RWPE2 (cell line): Measurements from ENCODE around the gene IGFBP6.
"Not testable (repeated sequence)": the region's sequence is repeated elsewhere in the genome, so short reads cannot be mapped to it uniquely, and the experiment has no call there.

Experiments used
- ATAC-seq: fragments of 200-7000 bp; cut with Tn5 transposase; 3 replicates; pipeline ENCODE4 v1.9.1; 2021; ENCODE audit warnings: low read depth
- DNase-seq: peaks from one replicate; pipeline ENCODE4 v3.0.0-alpha.2; 2020; ENCODE audit warnings: low spot score
- H3K27ac ChIP-seq: fragments of 450-650 bp; 2 replicates; pipeline ENCODE4 v1.5.1; 2017; ENCODE audit warnings: mild to moderate bottlenecking; ENCODE audit not compliant: poor library complexity, severe bottlenecking
- H3K27me3 ChIP-seq: fragments of 250-450 bp; sonication (Bioruptor Pico); 2 replicates; pipeline ENCODE4 v1.5.1; 2021; ENCODE audit warnings: mild to moderate bottlenecking, moderate library complexity; ENCODE audit not compliant: insufficient read depth, poor library complexity, severe bottlenecking
- H3K36me3 ChIP-seq: fragments of 250-450 bp; sonication (Bioruptor Pico); 2 replicates; pipeline ENCODE4 v1.5.1; 2020; ENCODE audit warnings: low read depth, mild to moderate bottlenecking, moderate library complexity
- H3K4me1 ChIP-seq: fragments of 250-450 bp; sonication (Bioruptor Pico); 2 replicates; pipeline ENCODE4 v1.5.1; 2021; ENCODE audit warnings: mild to moderate bottlenecking, moderate library complexity; ENCODE audit not compliant: insufficient read depth, poor library complexity, severe bottlenecking
- H3K4me3 ChIP-seq: fragments of 250-450 bp; sonication (Bioruptor Pico); 2 replicates; pipeline ENCODE4 v1.5.1; 2021; ENCODE audit warnings: mild to moderate bottlenecking, moderate library complexity; ENCODE audit not compliant: severe bottlenecking
- H3K9me3 ChIP-seq: fragments of 250-450 bp; sonication (Bioruptor Pico); 2 replicates; pipeline ENCODE4 v1.5.1; 2021; ENCODE audit warnings: mild to moderate bottlenecking, moderate library complexity; ENCODE audit not compliant: severe bottlenecking
- TF ChIP-seq, protein P1 (sequence below): fragments of 450-650 bp; IDR thresholded peaks from one replicate; pipeline ENCODE4 v1.5.1; 2017; ENCODE audit warnings: mild to moderate bottlenecking, moderate library complexity; ENCODE audit not compliant: poor library complexity, severe bottlenecking

IGFBP6 gene

GRCh38 chr12:53107122-53107521 is 9.7 kb downstream of the IGFBP6 start:
- Histone ChIP-seq H3K27ac (no peak overlapping the region), H3K4me3 (no peak overlapping the region), H3K9me3 (no peaks in the 10 kb centered on the region), H3K4me1 (no peaks in the 10 kb centered on the region), H3K27me3 (no peaks in the 10 kb centered on the region), H3K36me3 (no peaks in the 10 kb centered on the region)
- no peak for DNase-seq
- TF ChIP-seq, protein P1, sequence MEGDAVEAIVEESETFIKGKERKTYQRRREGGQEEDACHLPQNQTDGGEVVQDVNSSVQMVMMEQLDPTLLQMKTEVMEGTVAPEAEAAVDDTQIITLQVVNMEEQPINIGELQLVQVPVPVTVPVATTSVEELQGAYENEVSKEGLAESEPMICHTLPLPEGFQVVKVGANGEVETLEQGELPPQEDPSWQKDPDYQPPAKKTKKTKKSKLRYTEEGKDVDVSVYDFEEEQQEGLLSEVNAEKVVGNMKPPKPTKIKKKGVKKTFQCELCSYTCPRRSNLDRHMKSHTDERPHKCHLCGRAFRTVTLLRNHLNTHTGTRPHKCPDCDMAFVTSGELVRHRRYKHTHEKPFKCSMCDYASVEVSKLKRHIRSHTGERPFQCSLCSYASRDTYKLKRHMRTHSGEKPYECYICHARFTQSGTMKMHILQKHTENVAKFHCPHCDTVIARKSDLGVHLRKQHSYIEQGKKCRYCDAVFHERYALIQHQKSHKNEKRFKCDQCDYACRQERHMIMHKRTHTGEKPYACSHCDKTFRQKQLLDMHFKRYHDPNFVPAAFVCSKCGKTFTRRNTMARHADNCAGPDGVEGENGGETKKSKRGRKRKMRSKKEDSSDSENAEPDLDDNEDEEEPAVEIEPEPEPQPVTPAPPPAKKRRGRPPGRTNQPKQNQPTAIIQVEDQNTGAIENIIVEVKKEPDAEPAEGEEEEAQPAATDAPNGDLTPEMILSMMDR, result no peak
- no peak for ATAC-seq

DNA sequence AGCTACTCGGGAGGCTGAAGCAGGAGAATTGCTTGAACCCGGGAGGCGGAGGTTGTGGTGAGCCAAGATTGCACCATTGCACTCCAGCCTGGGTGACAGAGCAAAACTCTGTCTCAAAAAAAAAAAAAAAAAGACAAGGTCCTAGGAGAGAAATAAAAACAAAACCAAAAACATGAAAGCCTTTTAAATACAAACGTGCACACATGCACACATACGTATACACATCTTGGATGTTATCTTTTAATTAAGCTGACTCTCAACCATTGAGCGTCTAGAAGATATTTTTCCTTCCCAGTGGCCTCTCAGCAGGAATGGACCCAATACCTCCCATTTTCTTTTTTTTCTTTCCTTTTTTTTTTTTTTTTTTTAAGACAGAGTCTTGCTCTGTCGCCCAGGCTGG is 15.0 kb downstream of the IGFBP6 start:
- H3K4me1 ChIP-seq, H3K36me3 ChIP-seq, ATAC-seq, H3K9me3 ChIP-seq, H3K4me3 ChIP-seq, H3K27ac ChIP-seq, DNase-seq, H3K27me3 ChIP-seq: not testable (repeated sequence)

GRCh38 chr12:53113136-53113705 is 15.8 kb downstream of the IGFBP6 start:
- Histone ChIP-seq H3K36me3 (no peaks in the 10 kb centered on the region), H3K27ac (no peak overlapping the region), H3K27me3 (no peaks in the 10 kb centered on the region), H3K4me1 (no peaks in the 10 kb centered on the region), H3K9me3 (no peaks in the 10 kb centered on the region), H3K4me3 (no peak overlapping the region)
- TF ChIP-seq, protein P1, result no peak
- ATAC-seq (no peak), DNase-seq (no peak)

DNA sequence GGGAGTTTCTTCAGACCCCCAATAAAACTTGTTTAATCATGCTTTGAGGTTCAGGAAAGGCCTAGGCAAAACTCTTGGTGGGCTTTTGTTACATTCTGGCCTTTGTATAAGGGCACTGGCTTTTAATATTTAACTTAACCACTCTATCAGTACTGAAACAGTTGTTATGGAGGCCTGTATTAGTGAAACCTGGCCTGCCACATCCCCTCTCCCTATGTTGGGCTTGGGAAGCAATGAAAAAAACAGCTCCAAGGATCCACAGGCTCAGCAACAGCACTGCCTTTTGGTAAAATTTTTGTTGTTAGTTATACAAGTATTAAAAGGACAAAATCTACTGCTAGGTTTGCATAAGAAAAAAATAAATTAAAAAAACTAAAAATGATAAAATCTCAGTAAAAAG is 16.5 kb downstream of the IGFBP6 start:
- TF ChIP-seq, protein P1, result no peak
- H3K4me3 ChIP-seq, result no peak overlapping the region

DNA sequence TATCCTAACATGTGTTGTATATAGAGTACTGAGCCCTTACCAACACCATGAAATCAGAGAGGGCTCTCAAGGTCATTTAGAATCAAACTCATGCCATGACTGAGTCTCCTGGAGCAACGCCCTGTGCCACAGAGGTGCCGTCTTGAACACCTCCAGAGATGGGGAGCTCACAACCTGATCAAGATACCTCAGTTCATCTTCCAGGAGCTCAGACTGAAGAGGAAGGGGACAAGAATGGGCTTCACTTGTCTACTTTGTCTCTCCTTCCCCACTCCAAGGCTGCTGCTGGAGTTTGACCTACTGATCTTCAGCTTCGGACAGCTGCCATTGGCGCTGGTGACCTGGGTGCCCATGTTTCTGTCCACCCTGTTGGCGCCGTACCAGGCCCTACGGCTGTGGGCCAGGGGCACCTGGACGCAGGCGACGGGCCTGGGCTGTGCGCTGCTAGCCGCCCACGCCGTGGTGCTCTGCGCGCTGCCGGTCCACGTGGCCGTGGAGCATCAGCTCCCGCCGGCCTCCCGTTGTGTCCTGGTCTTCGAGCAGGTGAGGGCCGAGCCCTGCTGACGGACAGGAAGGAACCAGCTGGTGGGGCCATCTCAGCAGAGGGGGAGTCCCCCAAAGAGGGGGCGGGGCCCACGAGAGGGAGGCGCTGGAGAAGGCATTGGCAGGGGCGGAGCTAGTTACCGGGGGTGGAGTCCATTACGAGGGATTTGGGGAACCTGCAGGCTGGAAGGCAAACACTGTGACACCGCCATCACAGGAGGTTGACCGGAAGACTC is 17.8 kb downstream of the IGFBP6 start:
- Histone ChIP-seq H3K4me3 (no peak overlapping the region), H3K27ac (no peak overlapping the region), H3K4me1 (no peaks in the 10 kb centered on the region), H3K9me3 (no peaks in the 10 kb centered on the region), H3K36me3 (no peaks in the 10 kb centered on the region), H3K27me3 (no peaks in the 10 kb centered on the region)
- TF ChIP-seq, protein P1, result no peak
- ATAC-seq (no peak), DNase-seq (no peak)

More for the DNA sequence above, 16.5 kb downstream of the IGFBP6 start:
- Histone ChIP-seq H3K4me1 (no peaks in the 10 kb centered on the region), H3K36me3 (no peaks in the 10 kb centered on the region), H3K9me3 (no peaks in the 10 kb centered on the region), H3K27me3 (no peaks in the 10 kb centered on the region), H3K27ac (no peak overlapping the region)
- ATAC-seq, result no peak
- no peak for DNase-seq
